Measurements from ENCODE around the gene IDS. TPM values are rescaled to one million over a fixed set of nuclear protein-coding genes. Genes with fewer than 3 reads are reported as not detected.
A peak's percentile ranks its signal among the peaks of the same experiment; 100 is the strongest.

IDS gene
- total and polyA plus RNA-seq, 11 donors: 20.7 to 83.9 (median 70.8) TPM

DNA sequence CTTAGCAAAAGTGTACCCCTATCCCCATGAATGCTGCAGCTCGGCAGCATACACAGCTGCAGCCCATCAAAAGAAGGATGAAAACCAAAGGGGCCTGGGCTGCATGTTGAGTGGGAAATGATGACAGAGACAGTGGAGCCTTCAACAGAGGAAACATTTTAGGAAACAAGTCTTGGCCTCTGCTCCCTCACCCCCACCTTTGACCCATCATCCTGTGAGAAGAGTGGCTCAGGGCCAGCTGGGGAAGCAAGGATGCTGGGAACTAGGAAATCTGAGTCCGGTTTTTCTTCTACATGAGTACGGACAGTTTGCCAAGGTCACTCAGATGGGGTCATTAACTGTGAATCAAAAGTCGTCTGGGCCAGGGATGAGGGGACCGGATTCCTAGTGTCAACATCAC lies 37.2 kb downstream of the IDS start:
- no peak for TF ChIP-seq POLR2A (IDR thresholded peaks at IDR 0.05)
- TF ChIP-seq, protein P1, sequence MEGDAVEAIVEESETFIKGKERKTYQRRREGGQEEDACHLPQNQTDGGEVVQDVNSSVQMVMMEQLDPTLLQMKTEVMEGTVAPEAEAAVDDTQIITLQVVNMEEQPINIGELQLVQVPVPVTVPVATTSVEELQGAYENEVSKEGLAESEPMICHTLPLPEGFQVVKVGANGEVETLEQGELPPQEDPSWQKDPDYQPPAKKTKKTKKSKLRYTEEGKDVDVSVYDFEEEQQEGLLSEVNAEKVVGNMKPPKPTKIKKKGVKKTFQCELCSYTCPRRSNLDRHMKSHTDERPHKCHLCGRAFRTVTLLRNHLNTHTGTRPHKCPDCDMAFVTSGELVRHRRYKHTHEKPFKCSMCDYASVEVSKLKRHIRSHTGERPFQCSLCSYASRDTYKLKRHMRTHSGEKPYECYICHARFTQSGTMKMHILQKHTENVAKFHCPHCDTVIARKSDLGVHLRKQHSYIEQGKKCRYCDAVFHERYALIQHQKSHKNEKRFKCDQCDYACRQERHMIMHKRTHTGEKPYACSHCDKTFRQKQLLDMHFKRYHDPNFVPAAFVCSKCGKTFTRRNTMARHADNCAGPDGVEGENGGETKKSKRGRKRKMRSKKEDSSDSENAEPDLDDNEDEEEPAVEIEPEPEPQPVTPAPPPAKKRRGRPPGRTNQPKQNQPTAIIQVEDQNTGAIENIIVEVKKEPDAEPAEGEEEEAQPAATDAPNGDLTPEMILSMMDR (IDR thresholded peaks at IDR 0.05): no peak
- intact Hi-C loops (cut with DNase I): no loop called here
- Histone ChIP-seq H3K27me3 (peaks cover 0 to 6% (median 0%) of the 10 kb centered on the region in 9 donors), H3K27ac (no peak overlapping the region), H3K4me1 (peaks cover 0 to 6% (median 0%) of the 10 kb centered on the region in 12 donors), H3K4me3 (no peak overlapping the region), H3K9me3 (no peaks in the 10 kb centered on the region), H3K36me3 (no peaks in the 10 kb centered on the region)
- DNase-seq (peak; percentile 39 to 67 (median 50)), ATAC-seq (peak in 3 of 4 donors; percentile 11 to 42 (median 32))
- WGBS, 4 donors: 50 to 72% (median 51%) methylated on average over 3 to 5 of the region's 5 CpGs

DNA sequence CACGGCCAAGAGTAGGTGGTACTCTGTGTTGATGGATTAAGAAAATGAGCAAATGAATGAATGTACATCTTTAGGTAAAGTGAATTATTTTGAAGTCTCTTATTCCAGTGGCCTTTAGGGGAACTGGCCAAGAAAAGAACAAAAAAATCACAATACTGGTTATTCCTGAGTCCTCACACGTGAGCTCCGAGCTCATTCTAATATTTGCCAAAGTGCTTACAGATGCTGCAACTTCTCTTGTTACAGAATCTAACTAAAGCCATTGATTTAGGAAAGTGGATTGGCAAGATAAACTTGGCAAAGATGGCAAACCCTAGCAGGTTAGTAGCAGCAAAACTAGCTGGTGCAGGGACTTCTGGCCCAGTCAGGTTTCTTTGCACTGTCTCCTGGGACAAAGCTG lies 37.6 kb downstream of the IDS start:
- intact Hi-C loops (cut with DNase I): no loop called here
- H3K27me3 ChIP-seq: peaks cover 0 to 6% (median 0%) of the 10 kb centered on the region in 9 donors
- H3K27ac ChIP-seq: no peak overlapping the region
- ATAC-seq (no peak), DNase-seq (no peak)
- no peaks in the 10 kb centered on the region for H3K36me3 ChIP-seq
- H3K9me3 ChIP-seq: no peaks in the 10 kb centered on the region
- TF ChIP-seq POLR2A (IDR thresholded peaks at IDR 0.05): no peak
- TF ChIP-seq, protein P1 (IDR thresholded peaks at IDR 0.05): no peak
- H3K4me3 ChIP-seq: no peak overlapping the region
- WGBS, 4 donors: 77 to 89% (median 79%) methylated on average over 3 of the region's 3 CpGs
- peaks cover 0 to 6% (median 0%) of the 10 kb centered on the region in 12 donors for H3K4me1 ChIP-seq

DNA sequence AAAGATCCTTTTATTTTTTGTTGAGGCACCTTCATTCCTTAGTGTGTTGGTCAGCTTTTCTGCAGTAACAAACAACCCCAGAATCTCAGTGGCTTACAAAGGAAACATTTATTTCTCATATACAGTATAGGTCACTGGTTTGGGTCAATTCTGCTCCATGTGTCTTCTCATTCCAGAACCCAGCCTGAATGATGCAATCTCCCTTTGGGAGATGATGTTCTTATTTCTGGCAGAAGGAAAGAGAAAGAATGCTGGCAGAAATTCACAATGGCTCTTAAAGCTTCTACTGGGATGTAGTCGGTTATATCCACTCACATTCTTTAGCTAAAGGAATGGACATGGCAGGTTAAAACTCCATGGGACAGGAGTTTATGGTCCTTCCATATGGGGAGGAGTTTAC lies 42.3 kb downstream of the IDS start:
- Histone ChIP-seq H3K27ac (no peak overlapping the region), H3K27me3 (peaks cover 0 to 4% (median 0%) of the 10 kb centered on the region in 9 donors), H3K4me3 (no peak overlapping the region), H3K36me3 (no peaks in the 10 kb centered on the region), H3K4me1 (no peaks in the 10 kb centered on the region), H3K9me3 (no peaks in the 10 kb centered on the region)
- peak in 3 of 4 donors; percentile 39 to 71 (median 39) for ATAC-seq
- 26 to 49% (median 46%) methylated on average over 1 of the region's 1 CpG for WGBS, 4 donors
- peak in 1 of 5 donors; percentile 8 for DNase-seq
- no peak for TF ChIP-seq POLR2A (IDR thresholded peaks at IDR 0.05)
- TF ChIP-seq, protein P1 (IDR thresholded peaks at IDR 0.05): no peak
- intact Hi-C loops (cut with DNase I): loop anchor here in 1 of 10 donors (5.0 kb wide), 1 partner anchor 1411 kb away; no protein-coding TSS in a partner anchor

DNA sequence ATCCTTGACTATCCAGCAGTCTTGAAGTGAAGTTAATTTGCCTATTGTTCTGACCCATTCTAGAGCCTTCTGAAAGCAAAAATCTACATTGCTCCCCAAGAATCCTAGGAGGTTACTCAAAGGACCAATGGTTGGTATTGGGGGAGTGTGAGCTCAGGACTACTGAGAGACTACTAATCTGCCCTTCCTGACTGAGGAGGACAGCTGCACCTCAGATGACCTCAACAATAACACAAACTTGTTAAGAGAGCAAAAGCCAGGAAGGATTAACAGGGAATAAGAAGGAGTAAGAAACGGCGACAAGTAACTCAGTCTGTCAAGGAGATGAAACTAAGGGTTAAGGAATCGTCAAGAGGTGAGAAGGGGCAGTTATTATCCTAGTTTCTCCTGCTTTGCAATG lies 43.4 kb downstream of the IDS start:
- Histone ChIP-seq H3K4me3 (no peak overlapping the region), H3K27me3 (peaks cover 0 to 4% (median 0%) of the 10 kb centered on the region in 9 donors), H3K27ac (no peak overlapping the region), H3K36me3 (no peaks in the 10 kb centered on the region), H3K9me3 (no peaks in the 10 kb centered on the region), H3K4me1 (no peaks in the 10 kb centered on the region)
- 65 to 82% (median 70%) methylated on average over 3 of the region's 3 CpGs for WGBS, 4 donors
- ATAC-seq (no peak), DNase-seq (no peak)
- intact Hi-C loops (cut with DNase I): loop anchor here in 1 of 10 donors (5.0 kb wide), 1 partner anchor 1409 kb away; no protein-coding TSS in a partner anchor
- TF ChIP-seq, protein P1 (IDR thresholded peaks at IDR 0.05): no peak
- TF ChIP-seq POLR2A (IDR thresholded peaks at IDR 0.05): no peak

All from heart left ventricle (tissue), 16 donors.